Psoas muscle (tissue), 8 donors: Measurements from ENCODE around the gene ZNF682. TPM values are rescaled to one million over a fixed set of nuclear protein-coding genes. Genes with fewer than 3 reads are reported as not detected.
"Not testable (repeated sequence)": the region's sequence is repeated elsewhere in the genome, so short reads cannot be mapped to it uniquely, and the experiment has no call there.

Experiments
- ATAC-seq, 4 donors: fragments of 200-7000 bp; cut with Tn5 transposase; one replicate each; pipeline ENCODE4 v1.9.1; 2020; ENCODE audit warnings: moderate library complexity in 3 of 4, mild to moderate bottlenecking in 2 of 4
- DNase-seq, 2 donors: peaks; one replicate each; pipeline ENCODE4 v3.0.0-alpha.2; 2020
- H3K27ac ChIP-seq: fragments of 200-600 bp; one replicate; pipeline ENCODE4 v1.8.0; 2022
- H3K27me3 ChIP-seq, 3 donors: fragments of 200-600 bp in 1 of 3; one replicate each; pipeline versions ENCODE4 v1.6.1 to v1.8.0; 2013 to 2022; ENCODE audit warnings: low read length in 2 of 3, mild to moderate bottlenecking in 2 of 3, moderate library complexity in 1 of 3; ENCODE audit not compliant: insufficient read depth in 3 of 3
- H3K36me3 ChIP-seq, 2 donors: fragments of 200-600 bp in 1 of 2; one replicate each; pipeline versions ENCODE4 v1.6.1 to v1.8.0; 2013 to 2022; ENCODE audit warnings: low read depth in 1 of 2, mild to moderate bottlenecking in 1 of 2, moderate library complexity in 1 of 2; ENCODE audit not compliant: insufficient read depth in 1 of 2
- H3K4me1 ChIP-seq: fragments of 200-600 bp; one replicate; pipeline ENCODE4 v1.8.0; 2022
- H3K4me3 ChIP-seq: fragments of 200-600 bp; one replicate; pipeline ENCODE4 v1.8.0; 2022; ENCODE audit warnings: mild to moderate bottlenecking
- H3K9me3 ChIP-seq: fragments of 200-600 bp; one replicate; pipeline ENCODE4 v1.8.0; 2022
- CTCF ChIP-seq: fragments of 200-600 bp; IDR thresholded peaks from one replicate; pipeline ENCODE4 v1.8.0; 2022; ENCODE audit warnings: antibody characterized with exemption
- WGBS, 3 donors: extraction: QIAGEN DNeasy Blood & Tissue Kit; methylation state at CpG; one replicate each; pipeline versions ENCODE4 v1.1.6 to v1.1.7; 2013; 5-methylcytosine and 5-hydroxymethylcytosine counted together
- intact Hi-C, 2 donors: fragments of 100-400 bp; cut with DNase I; formaldehyde crosslinking; loops; one replicate each; pipeline versions ENCODE4 v1.11.0 to v1.14.2; 2022
- polyA plus RNA-seq, 3 donors: library from polyadenylated mRNA; stranded (reverse); fragments of 200-250 nt; gene quantifications; one replicate each; pipeline ENCODE4 v1.2.3, GENCODE V29; 2013
- total RNA-seq, 4 donors: library from RNA; stranded (reverse); fragmentation: NEBNext Ultra II Directional in 2 of 4; extraction: Animal tissue kit (Norgen Biotek cat#: 25700) in 2 of 4; gene quantifications; one replicate each; pipeline versions ENCODE4 v1.2.1 to v1.2.4, GENCODE V29; 2021 to 2023
- donor health status: healthy with polysubstance abuse.
- donor health status: DM: no; HTN: no; CAD: no; lungs with moderate emphysema.
- donor health status: Bipolar disorder and iron deficiency.
- donor health status: healthy.
- donor health status: DM: yes; HTN: yes; CAD: no.
- donor health status: DM: no; HTN: no; CAD: no.
- donor health status: DM: no; HTN: no; CAD: no.
- donor health status: DM: yes; HTN: yes; CAD: no.

Gene ZNF682
- total and polyA plus RNA-seq, 7 donors = 0.08 to 1.9 (median 0.78) TPM

- DNase-seq (no peak), ATAC-seq (no peak)
- intact Hi-C loops = no loop called here
- peaks cover 24% of the 10 kb centered on the region for H3K9me3 ChIP-seq
- H3K4me3 ChIP-seq = no peak overlapping the region
- TF ChIP-seq CTCF = no peak
- no peak overlapping the region for H3K27ac ChIP-seq
- H3K27me3 ChIP-seq = peaks cover 0 to 2% (median 0%) of the 10 kb centered on the region in 3 donors
- 97 to 99% (median 98%) methylated on average over 2 of the region's 2 CpGs for WGBS, 3 donors
- no peaks in the 10 kb centered on the region for H3K4me1 ChIP-seq
- peaks cover 0 to 4% of the 10 kb centered on the region in 2 donors for H3K36me3 ChIP-seq
Measured at GRCh38 chr19:20005741-20006140, 33.6 kb downstream of the ZNF682 start.

- peaks cover 0 to 3% (median 0%) of the 10 kb centered on the region in 3 donors for H3K27me3 ChIP-seq
- H3K4me3 ChIP-seq = no peak overlapping the region
- H3K27ac ChIP-seq = no peak overlapping the region
- no peaks in the 10 kb centered on the region for H3K9me3 ChIP-seq
- TF ChIP-seq CTCF = peak; percentile 54
- no peaks in the 10 kb centered on the region for H3K36me3 ChIP-seq
- intact Hi-C loops = no loop called here
- 41 to 56% (median 50%) methylated on average over 7 of the region's 7 CpGs for WGBS, 3 donors
- ATAC-seq (no peak), DNase-seq (peak in 1 of 2 donors; percentile 14)
- no peaks in the 10 kb centered on the region for H3K4me1 ChIP-seq
Measured at GRCh38 chr19:19997656-19998268, 41.5 kb downstream of the ZNF682 start.

GRCh38 chr19:19966862-19967261, 72.4 kb downstream of the ZNF682 start:
- ATAC-seq (no peak), DNase-seq (no peak)
- TF ChIP-seq CTCF = no peak
- H3K27ac ChIP-seq = no peak overlapping the region
- H3K27me3 ChIP-seq = peaks cover 0 to 1% (median 0%) of the 10 kb centered on the region in 3 donors
- H3K4me1 ChIP-seq = no peaks in the 10 kb centered on the region
- WGBS, 3 donors = 79 to 90% (median 82%) methylated on average over 4 of the region's 4 CpGs
- peaks cover 20% of the 10 kb centered on the region for H3K9me3 ChIP-seq
- intact Hi-C loops = no loop called here
- H3K36me3 ChIP-seq = no peaks in the 10 kb centered on the region
- no peak overlapping the region for H3K4me3 ChIP-seq

- H3K4me1 ChIP-seq, H3K27ac ChIP-seq, H3K27me3 ChIP-seq, H3K4me3 ChIP-seq, DNase-seq, H3K36me3 ChIP-seq, ATAC-seq, intact Hi-C loops: not testable (repeated sequence)
- H3K9me3 ChIP-seq = peaks cover 20% of the 10 kb centered on the region
- 80 to 92% (median 91%) methylated on average over 2 to 3 of the region's 3 CpGs for WGBS, 3 donors
Measured at GRCh38 chr19:19966126-19966525, 73.2 kb downstream of the ZNF682 start.

- H3K9me3 ChIP-seq = peaks cover 20% of the 10 kb centered on the region
- H3K4me3 ChIP-seq = no peak overlapping the region
- peaks cover 0 to 1% (median 0%) of the 10 kb centered on the region in 3 donors for H3K27me3 ChIP-seq
- H3K4me1 ChIP-seq = no peaks in the 10 kb centered on the region
- TF ChIP-seq CTCF = no peak
- intact Hi-C loops = loop anchor here in 1 of 2 donors (5.0 kb wide), 1 partner anchor 432 kb away; no protein-coding TSS in a partner anchor
- 81 to 88% (median 88%) methylated on average over 7 of the region's 7 CpGs for WGBS, 3 donors
- no peak for DNase-seq
- no peak for ATAC-seq
- no peaks in the 10 kb centered on the region for H3K36me3 ChIP-seq
- H3K27ac ChIP-seq = no peak overlapping the region
Measured at GRCh38 chr19:19964416-19964815, 74.9 kb downstream of the ZNF682 start.
